ENCODE data around the gene CD53.
"Not testable (repeated sequence)": the region's sequence is repeated elsewhere in the genome, so short reads cannot be mapped to it uniquely, and the experiment has no call there.

CD53 gene

DNA sequence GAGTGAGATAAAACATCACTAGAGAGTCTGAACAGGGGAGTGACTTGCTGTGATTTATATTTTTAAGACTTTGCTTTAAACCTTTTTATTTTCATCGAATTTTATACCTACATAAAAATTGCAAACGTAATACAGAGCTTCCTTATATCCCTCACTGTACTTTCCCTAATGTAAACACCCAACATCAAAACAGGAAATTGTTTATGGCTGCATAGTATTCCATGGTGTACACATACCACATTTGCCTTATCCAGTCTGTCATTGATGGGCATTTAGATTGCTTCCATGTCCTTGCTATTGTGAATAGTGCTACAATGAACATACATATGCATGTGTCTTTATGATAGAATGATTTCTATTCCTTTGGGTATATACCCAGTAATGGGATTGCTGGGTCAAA, 56.0 kb downstream of the CD53 start:
- Histone ChIP-seq H3K27ac (ENCODE audit: low read depth in 2 of 2, low read length in 2 of 2) (no peak overlapping the region), H3K36me3 (ENCODE audit: control insufficient read depth in 2 of 2, insufficient read depth in 2 of 2, low read length in 2 of 2) (no peaks in the 10 kb centered on the region), H3K27me3 (ENCODE audit: control insufficient read depth in 2 of 2, insufficient read depth in 2 of 2, low read length in 2 of 2) (no peaks in the 10 kb centered on the region), H3K4me1 (ENCODE audit: control insufficient read depth in 2 of 2, insufficient read depth in 2 of 2, low read length in 2 of 2) (no peaks in the 10 kb centered on the region), H3K4me3 (ENCODE audit: low read length in 2 of 2) (no peak overlapping the region), H3K9ac (ENCODE audit: low read depth in 1 of 2, low read length in 2 of 2) (no peak overlapping the region), H3K9me3 (ENCODE audit: control insufficient read depth in 2 of 2, low read length in 2 of 2) (no peaks in the 10 kb centered on the region)

DNA sequence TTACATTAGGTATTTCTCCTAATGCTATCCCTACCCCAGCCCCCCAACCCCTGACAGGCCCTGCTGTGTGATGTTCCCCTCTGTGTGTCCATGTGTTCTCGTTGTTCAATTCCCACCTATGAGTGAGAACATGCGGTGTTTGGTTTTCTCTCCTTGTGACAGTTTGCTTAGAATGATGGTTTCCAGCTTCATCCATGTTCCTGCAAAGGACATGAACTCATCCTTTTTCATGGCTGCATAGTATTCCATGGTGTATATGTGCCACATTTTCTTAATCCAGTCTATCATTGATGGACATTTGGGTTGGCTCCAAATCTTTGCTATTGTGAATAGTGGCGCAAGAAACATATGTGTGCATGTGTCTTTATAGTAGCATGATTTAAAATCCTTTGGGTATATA, 58.1 kb downstream of the CD53 start:
- H3K36me3 ChIP-seq (ENCODE audit: control insufficient read depth in 2 of 2, insufficient read depth in 2 of 2, low read length in 2 of 2); H3K27me3 ChIP-seq (ENCODE audit: control insufficient read depth in 2 of 2, insufficient read depth in 2 of 2, low read length in 2 of 2); H3K9me3 ChIP-seq (ENCODE audit: control insufficient read depth in 2 of 2, low read length in 2 of 2); H3K4me3 ChIP-seq (ENCODE audit: low read length in 2 of 2); H3K27ac ChIP-seq (ENCODE audit: low read depth in 2 of 2, low read length in 2 of 2); H3K4me1 ChIP-seq (ENCODE audit: control insufficient read depth in 2 of 2, insufficient read depth in 2 of 2, low read length in 2 of 2); H3K9ac ChIP-seq (ENCODE audit: low read depth in 1 of 2, low read length in 2 of 2): not testable (repeated sequence)

DNA sequence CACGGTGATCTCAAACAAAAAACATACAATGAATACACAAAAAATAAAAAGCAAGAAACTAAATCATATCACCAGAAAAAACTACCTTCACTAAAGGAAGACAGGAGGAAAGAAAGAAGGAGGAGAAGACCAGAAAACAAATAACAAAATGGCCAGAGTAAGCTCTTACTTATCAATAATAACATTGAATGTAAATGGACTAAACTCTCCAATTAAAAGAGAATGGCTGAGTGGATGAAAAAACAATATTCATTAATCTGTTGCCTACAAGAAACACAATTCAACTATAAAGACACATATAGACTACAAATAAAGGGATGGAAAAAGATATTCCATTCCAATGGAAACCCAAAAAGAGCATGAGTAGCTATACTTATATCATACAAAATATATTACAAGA, 63.6 kb downstream of the CD53 start:
- Histone ChIP-seq H3K9ac (ENCODE audit: low read depth in 1 of 2, low read length in 2 of 2) (no peak overlapping the region), H3K4me1 (ENCODE audit: control insufficient read depth in 2 of 2, insufficient read depth in 2 of 2, low read length in 2 of 2) (no peaks in the 10 kb centered on the region), H3K9me3 (ENCODE audit: control insufficient read depth in 2 of 2, low read length in 2 of 2) (peaks cover 0 to 5% of the 10 kb centered on the region in 2 donors), H3K4me3 (ENCODE audit: low read length in 2 of 2) (no peak overlapping the region), H3K27me3 (ENCODE audit: control insufficient read depth in 2 of 2, insufficient read depth in 2 of 2, low read length in 2 of 2) (no peaks in the 10 kb centered on the region), H3K36me3 (ENCODE audit: control insufficient read depth in 2 of 2, insufficient read depth in 2 of 2, low read length in 2 of 2) (no peaks in the 10 kb centered on the region), H3K27ac (ENCODE audit: low read depth in 2 of 2, low read length in 2 of 2) (no peak overlapping the region)

DNA sequence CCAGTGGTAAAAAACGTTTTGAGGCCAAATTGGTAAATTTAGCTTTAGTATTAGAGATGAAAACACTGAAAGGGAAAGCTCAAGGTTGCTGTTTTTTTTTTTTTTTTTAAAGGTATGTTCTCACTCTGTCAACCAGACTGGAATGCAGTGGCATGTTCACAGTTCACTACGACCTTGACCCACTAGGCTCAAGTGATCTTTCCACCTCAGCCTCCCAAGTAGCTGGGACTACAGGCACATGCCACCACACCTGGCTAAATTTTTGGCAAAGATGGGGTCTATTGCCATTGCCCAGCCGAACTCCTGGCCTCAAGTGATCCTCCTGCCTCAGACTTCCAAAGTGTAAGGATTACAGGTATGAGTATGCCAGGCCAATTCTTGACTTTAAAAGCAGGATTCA, 71.9 kb downstream of the CD53 start:
- H3K9me3 ChIP-seq (ENCODE audit: control insufficient read depth in 2 of 2, low read length in 2 of 2) = no peaks in the 10 kb centered on the region
- no peak overlapping the region for H3K9ac ChIP-seq (ENCODE audit: low read depth in 1 of 2, low read length in 2 of 2)
- H3K4me3 ChIP-seq (ENCODE audit: low read length in 2 of 2) = no peak overlapping the region
- H3K27me3 ChIP-seq (ENCODE audit: control insufficient read depth in 2 of 2, insufficient read depth in 2 of 2, low read length in 2 of 2) = no peaks in the 10 kb centered on the region
- no peaks in the 10 kb centered on the region for H3K4me1 ChIP-seq (ENCODE audit: control insufficient read depth in 2 of 2, insufficient read depth in 2 of 2, low read length in 2 of 2)
- no peak overlapping the region for H3K27ac ChIP-seq (ENCODE audit: low read depth in 2 of 2, low read length in 2 of 2)
- H3K36me3 ChIP-seq (ENCODE audit: control insufficient read depth in 2 of 2, insufficient read depth in 2 of 2, low read length in 2 of 2) = peaks cover 1 to 11% of the 10 kb centered on the region in 2 donors

DNA sequence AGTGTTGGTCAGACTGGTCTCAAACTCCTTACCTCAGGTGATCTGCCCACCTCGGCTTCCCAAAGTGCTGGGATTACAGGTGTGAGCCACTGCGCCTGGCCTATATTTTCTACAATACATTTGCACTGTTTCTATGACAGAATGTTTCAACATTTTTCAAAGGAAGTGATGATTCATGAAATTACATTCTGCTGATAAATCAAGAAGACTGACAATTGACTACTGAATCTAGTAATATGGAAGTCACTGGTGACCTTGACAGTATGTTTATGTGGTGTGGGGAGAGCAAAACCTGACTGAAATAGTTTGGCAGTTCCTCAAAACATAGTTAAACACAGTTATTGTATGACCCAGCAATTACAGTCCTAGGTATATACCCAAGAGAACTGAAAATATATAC, 72.7 kb downstream of the CD53 start:
- Histone ChIP-seq H3K4me3 (ENCODE audit: low read length in 2 of 2) (no peak overlapping the region), H3K27me3 (ENCODE audit: control insufficient read depth in 2 of 2, insufficient read depth in 2 of 2, low read length in 2 of 2) (no peaks in the 10 kb centered on the region), H3K4me1 (ENCODE audit: control insufficient read depth in 2 of 2, insufficient read depth in 2 of 2, low read length in 2 of 2) (no peaks in the 10 kb centered on the region), H3K36me3 (ENCODE audit: control insufficient read depth in 2 of 2, insufficient read depth in 2 of 2, low read length in 2 of 2) (peaks cover 3 to 11% of the 10 kb centered on the region in 2 donors), H3K27ac (ENCODE audit: low read depth in 2 of 2, low read length in 2 of 2) (no peak overlapping the region), H3K9ac (ENCODE audit: low read depth in 1 of 2, low read length in 2 of 2) (no peak overlapping the region), H3K9me3 (ENCODE audit: control insufficient read depth in 2 of 2, low read length in 2 of 2) (no peaks in the 10 kb centered on the region)

DNA sequence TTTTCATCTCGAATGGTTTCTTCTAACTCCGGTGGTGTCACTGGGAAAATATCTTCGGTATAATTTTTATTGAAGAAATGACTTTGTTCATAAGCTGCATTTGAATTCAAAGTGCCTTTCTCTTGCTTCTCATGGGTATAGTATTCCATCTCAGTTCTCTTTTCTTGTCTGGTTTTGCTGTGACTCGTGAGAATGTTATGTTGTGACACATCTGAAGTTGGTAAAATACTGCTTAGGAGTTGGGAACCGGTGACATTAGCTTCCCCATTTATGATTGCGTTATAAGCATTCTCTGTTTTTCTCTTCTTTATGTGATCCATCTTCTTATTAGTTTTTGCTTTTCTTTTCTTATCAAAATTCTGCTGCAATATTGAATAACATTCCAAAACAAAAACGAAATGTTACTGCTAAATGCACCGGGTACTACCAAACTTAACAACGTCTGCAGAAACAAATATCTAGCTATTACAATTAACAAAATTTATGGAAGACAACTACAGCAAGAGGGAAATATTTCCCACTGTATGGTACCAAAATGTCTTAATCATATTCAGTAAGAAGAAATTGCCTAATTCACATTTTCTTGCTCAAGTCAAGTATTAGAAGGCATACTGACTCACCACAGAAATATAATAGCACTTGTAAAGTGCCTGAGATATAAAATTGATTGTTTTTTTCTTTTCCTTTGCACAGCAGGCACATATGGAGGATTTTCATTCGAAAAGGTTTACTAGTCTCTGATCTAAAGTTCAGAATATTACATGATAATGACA, 75.3 kb downstream of the CD53 start:
- peaks cover 0 to 2% of the 10 kb centered on the region in 2 donors for H3K9me3 ChIP-seq (ENCODE audit: control insufficient read depth in 2 of 2, low read length in 2 of 2)
- no peak overlapping the region for H3K4me3 ChIP-seq (ENCODE audit: low read length in 2 of 2)
- no peak overlapping the region for H3K9ac ChIP-seq (ENCODE audit: low read depth in 1 of 2, low read length in 2 of 2)
- no peaks in the 10 kb centered on the region for H3K27me3 ChIP-seq (ENCODE audit: control insufficient read depth in 2 of 2, insufficient read depth in 2 of 2, low read length in 2 of 2)
- H3K4me1 ChIP-seq (ENCODE audit: control insufficient read depth in 2 of 2, insufficient read depth in 2 of 2, low read length in 2 of 2) = no peaks in the 10 kb centered on the region
- H3K27ac ChIP-seq (ENCODE audit: low read depth in 2 of 2, low read length in 2 of 2) = no peak overlapping the region
- H3K36me3 ChIP-seq (ENCODE audit: control insufficient read depth in 2 of 2, insufficient read depth in 2 of 2, low read length in 2 of 2) = peaks cover 11 to 22% of the 10 kb centered on the region in 2 donors
